ENCODE results near the gene NATD1.

NATD1 gene

GRCh38 chr17:21252796-21253645, at the start of gene NATD1:
TSS of gene NATD1 (minus strand) at chr17:21253410. CDS start at chr17:21253264, 146 bp downstream.
- peak within 1 kb of the TSS; percentile 66 for H3K4me3 ChIP-seq (ENCODE audit: low read depth, low read length)
- TF ChIP-seq CTCF (IDR thresholded peaks at IDR 0.05; ENCODE audit: insufficient read depth, low read depth, low read length, missing control alignments), result no peak
- peak; percentile 87 for DNase-seq (ENCODE audit: low read depth)

GRCh38 chr17:21301593-21302550, 48.7 kb upstream of the NATD1 start:
- H3K4me3 ChIP-seq (ENCODE audit: low read depth, low read length), result no peak overlapping the region
- no peak for TF ChIP-seq CTCF (IDR thresholded peaks at IDR 0.05; ENCODE audit: insufficient read depth, low read depth, low read length, missing control alignments)
- no peak for DNase-seq (ENCODE audit: low read depth)

- no peak for TF ChIP-seq CTCF (IDR thresholded peaks at IDR 0.05; ENCODE audit: insufficient read depth, low read depth, low read length, missing control alignments)
- DNase-seq (ENCODE audit: low read depth), result no peak
- H3K4me3 ChIP-seq (ENCODE audit: low read depth, low read length), result no peak overlapping the region
Measured at GRCh38 chr17:21300601-21301571, 47.7 kb upstream of the NATD1 start.

- H3K4me3 ChIP-seq (ENCODE audit: low read depth, low read length), result no peak overlapping the region
- no peak for TF ChIP-seq CTCF (IDR thresholded peaks at IDR 0.05; ENCODE audit: insufficient read depth, low read depth, low read length, missing control alignments)
- DNase-seq (ENCODE audit: low read depth), result no peak
Measured at GRCh38 chr17:21299981-21300600, 46.9 kb upstream of the NATD1 start.

- no peak for DNase-seq (ENCODE audit: low read depth)
- no peak for TF ChIP-seq CTCF (IDR thresholded peaks at IDR 0.05; ENCODE audit: insufficient read depth, low read depth, low read length, missing control alignments)
- no peak overlapping the region for H3K4me3 ChIP-seq (ENCODE audit: low read depth, low read length)
Measured at GRCh38 chr17:21298983-21299519, 45.8 kb upstream of the NATD1 start.

Measured in GM12865 (cell line).